ENCODE data around the gene EDDM13.
"Not testable (repeated sequence)": the region's sequence is repeated elsewhere in the genome, so short reads cannot be mapped to it uniquely, and the experiment has no call there.

The EDDM13 gene

DNA sequence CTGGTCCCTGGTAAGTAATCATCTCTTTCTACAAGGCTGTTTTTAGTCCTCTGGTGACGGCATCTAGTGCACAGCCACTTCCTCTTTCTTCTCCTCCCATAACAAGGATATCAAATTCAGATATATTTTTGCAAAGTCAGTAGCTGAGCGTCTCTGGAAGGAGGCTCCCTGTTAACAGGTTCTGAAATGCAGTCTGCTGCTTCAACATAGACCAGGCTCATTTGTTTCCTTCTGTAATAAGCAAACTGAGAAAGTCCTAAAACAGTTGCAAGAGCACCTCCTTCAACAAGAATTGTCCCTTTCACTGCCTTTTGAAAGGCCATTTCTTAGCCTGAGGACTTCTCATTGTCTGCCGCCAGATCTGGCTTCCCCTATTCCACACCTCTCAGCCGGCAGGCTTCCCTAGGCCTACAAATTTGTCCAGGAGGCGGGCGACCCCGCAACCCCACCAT, 49.5 kb downstream of the EDDM13 start:
- no peak for DNase-seq

DNA sequence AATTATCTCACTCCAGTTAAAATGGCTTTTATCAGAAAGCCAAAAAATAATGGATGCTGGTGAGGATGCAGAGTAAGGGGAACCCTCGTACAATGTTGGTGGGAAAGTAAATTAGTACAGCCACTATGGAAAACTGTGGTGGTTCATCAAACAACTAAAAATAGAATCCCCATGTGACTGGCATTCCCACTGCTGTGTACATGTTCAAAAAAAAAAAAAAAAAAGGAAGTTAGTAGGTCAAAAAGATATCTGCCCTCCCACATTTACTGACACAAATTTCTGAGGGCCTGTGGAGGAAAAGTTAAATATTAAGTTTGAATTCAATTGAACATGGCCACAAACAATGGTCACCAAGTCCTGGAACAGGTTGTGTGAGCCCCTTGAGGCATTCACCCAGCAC, 51.9 kb downstream of the EDDM13 start:
- no peak for DNase-seq

DNA sequence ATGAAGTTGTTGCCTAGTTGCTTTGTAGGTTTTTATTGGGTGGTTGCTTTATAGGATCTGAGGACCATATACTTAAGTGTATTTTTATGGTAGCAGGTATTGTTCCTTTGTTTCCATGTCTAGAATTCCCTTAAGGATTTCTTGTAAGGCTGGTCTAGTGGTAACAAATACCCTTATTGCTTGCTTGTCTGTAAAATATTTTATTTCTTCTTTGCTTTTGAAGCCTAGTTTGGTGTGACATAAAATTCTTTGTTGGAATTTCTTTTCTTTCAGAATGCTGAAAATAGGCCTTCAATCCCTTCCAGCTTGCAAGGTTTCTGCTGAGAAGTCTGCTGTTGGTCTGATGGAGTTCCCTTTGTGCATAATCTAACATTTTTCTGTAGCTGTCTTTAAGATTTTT, 60.1 kb downstream of the EDDM13 start:
- DNase-seq = no peak

DNA sequence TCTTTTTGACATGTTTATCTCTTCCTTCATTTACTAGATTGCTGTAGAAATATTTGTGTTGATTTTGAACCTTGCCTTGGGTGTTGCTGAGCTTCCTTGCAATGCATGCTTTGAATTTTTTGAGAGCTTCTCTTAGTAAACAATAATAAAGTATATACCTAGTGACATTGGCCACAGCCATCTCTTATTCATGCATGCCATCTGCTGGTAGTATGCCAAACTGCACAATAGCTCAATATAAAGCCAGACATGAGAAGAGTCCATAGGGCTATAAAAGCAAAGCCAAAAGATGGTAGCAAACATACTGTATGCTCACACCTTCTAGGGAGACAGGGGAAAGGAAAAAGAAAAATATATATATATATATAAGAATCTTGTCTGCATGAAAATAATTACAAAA, 61.0 kb downstream of the EDDM13 start:
- no peak for DNase-seq

DNA sequence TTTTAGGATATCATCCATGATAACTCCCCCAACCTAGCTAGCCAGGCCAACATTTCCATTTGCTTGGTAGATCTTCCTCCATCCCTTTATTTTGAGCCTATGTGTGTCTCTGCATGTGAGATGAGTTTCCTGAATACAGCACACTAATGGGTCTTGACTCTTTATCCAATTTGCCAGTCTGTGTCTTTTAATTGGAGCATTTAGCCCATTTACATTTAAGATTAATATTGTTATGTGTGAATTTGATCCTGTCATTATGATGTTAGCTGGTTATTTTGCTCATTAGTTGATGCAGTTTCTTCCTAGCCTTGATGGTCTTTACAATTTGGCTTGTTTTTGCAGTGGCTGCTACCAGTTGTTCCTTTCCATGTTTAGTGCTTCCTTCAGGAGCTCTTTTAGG, 62.8 kb downstream of the EDDM13 start:
- not testable (repeated sequence) for DNase-seq

DNA sequence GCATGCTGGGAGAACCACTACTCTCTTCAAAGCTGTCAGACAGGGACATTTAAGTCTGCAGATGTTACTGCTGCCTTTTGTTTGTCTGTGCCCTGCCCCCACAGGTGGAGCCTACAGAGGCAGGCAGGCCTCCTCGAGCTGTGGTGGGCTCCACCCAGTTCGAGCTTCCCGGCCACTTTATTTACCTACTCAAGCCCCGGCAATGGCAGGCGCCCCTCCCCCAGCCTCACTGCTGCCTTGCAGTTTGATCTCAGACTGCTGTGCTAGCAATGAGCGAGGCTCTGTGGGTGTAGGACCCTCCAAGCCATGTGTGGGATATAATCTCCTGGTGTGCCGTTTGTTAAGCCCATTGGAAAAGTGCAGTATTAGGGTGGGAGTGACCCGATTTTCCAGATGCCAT, 64.5 kb downstream of the EDDM13 start:
- DNase-seq = not testable (repeated sequence)

DNA sequence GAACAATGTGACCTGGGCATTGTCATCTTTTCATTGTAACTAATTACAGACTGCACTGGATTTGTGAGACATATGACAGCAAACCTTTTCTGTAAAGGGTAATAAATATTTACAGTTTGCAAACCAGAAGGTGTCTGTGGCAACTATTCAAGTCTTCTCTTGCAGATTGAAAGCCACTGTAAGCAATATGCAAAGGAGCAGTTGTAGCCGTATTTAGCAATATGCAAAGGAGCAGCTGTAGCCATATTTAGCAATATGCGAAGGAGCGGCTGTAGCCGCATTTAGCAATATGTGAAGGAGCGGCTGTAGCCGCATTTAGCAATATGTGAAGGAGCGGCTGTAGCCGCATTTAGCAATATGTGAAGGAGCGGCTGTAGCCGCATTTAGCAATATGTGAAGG, 66.5 kb downstream of the EDDM13 start:
- not testable (repeated sequence) for DNase-seq

DNA sequence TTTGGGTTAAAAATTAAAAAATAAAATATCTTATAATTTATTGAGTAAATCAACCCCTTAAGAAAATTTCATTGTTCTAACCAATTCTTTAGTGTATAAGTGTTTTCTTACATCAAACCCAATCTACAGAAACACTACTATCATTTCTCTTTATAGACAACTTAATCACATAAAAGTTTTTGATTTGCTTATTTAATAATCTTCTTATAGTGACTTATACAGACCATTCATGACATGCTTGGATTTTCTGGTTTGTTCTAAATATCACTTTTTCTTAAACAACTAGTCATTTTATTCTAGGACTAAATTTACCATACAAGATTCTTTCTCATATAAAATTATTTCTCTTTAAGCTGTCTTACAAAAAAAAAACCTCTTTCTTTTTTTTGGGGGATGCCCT, 69.4 kb downstream of the EDDM13 start:
- DNase-seq = no peak

DNA sequence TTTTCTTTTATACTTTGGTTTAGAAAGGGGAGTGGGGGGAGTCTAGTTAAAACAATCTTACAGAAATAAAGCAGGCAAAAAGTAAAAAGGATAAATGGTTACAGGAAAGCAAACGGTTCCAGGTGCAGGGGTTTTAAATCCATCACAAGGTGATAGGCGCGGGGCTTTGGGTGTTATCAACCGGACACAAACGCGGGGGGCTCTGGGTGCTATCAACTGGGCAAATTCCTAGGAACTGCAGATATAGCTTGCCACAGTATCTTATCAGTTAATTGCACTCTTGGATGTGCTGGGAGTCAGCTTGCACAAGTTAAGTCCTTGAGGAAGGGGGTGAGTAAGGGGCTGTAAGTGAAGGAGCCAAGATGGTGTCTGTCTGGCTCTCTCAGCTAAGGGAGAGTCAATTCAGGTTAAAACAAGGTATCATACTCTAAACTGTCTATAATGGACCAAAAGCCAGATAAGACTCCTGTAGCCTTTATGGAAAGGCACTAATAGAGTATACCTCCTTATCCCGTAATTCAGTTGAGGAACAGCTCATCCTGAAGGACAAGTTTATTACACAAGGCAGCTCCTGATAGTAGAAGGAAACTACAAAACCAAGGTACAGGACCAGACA, 74.7 kb downstream of the EDDM13 start:
- DNase-seq = no peak

DNA sequence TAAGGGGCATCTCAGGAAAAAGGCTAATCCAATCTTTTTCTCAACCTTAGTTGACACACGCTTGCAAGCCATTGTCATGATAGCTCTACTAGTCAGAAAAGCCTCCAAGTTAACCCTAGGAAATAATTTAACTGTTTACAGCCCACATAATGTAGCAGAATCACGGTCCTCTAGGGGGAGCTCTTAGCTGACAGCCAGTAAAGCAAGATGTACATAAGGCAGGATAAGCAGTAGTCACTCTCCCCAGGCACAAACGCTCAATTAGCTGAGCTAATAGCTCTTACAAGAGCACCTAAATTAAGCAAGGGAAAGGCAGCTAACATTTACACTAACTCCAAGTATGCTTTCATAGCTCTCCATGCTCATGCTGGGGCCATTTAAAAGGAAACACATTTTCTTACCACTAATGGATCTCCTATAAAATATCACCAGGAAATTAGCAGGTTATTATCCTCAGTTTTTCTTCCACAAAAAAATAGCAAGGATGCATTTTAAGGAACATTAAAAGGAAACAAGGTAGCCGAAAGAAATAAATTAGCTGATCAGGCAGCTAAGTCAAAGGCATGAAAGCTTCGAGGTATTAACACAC, 75.8 kb downstream of the EDDM13 start:
- no peak for DNase-seq

DNA sequence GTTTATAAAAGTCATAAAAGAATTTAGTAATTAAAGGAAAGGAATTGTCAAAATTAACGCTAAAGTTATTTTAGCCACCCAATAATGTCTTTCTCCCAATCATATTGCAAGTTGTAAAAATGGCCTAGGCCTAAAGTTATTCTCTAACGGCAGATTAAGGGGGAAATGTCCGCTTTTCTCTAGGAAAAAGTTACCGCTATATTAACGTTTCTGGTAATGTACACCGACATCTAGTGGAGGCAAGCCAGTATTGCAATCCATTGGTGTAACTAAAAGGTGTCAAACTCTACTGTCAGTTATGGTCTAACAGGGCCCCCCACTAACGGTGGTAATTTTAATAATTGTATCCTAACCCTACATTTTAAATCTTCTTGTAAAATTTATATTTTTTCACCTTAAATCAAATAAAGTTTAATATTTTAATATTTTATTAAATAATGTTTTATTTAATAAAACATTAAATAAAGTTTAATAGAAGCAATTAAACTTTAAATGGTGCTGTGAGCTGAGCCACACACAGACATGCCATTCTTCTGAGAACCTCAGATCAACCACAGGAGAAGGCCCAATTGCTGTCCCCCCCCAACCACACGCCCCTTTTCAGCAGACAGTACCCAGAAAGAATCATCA, 78.0 kb downstream of the EDDM13 start:
- peak; percentile 12 for DNase-seq

DNA sequence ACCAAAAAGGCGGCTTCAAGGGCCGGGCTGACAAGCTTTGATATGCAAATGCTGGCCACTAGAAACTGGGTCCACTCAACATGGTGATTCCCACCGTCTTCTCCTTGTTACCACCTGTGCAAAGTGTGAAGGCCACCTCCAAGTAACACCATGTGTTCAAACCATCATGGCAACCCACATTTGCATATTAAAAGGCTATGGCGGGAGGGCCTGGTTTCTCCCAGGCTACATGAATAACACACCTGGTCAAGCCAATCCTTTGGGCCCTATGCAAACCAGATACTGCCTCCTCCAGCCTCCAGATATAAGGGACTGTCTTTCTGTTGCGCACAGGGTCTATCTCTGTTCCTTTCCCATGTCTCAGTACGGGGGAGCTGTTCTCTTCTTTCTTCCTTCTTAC, 78.7 kb downstream of the EDDM13 start:
- DNase-seq = no peak

DNA sequence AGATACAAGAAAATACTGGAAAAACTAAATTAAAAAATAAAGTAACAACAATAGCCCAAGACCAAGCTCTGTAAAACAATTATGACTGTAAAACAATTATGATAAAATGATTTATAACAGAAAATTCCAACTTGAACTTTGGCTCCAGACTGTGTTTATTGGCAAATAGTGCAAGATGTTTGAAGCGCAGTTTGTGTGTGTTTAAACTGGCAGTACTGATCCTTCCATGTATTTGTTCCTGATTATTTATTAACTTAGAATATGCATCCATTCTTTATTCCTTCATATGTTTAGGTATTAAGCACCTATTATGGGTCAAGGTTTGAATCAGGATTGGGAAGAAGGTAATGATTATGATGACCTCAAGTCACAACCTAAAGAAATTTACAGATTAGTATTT, 83.0 kb downstream of the EDDM13 start:
- no peak for DNase-seq

DNA sequence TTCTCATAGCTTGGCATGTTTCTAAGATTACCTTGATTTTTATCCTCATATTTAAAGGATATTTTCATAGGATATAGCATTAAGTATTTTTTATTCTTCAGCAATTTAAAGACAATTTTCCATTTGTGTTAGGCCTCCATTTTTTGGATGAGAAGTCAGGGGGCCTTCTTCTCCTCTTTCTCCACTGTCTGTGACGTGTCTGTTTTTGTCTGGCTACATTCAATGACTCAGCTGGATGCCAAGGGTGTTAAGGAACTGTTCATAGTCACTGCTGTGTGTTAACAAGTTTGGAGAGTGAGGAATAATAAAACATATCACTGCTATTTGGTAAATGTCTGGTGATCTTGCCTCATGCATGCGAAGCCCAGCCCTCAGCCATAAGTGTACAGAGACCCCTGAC, 84.4 kb downstream of the EDDM13 start:
- DNase-seq = no peak
